H1 (cell line): ENCODE measurements around the gene BABAM1. TPM values are rescaled to one million over a fixed set of nuclear protein-coding genes. Genes with fewer than 3 reads are reported as not detected.

Source experiments
- CTCF ChIA-PET: fragments of 300-600 bp; sonication (Branson Sonifier 250); formaldehyde crosslinking; loops from one replicate; lab custom pipeline; 2021; ENCODE audit not compliant: partially characterized antibody; lab: Charles Lee
- POLR2A ChIA-PET: fragments of 300-600 bp; sonication (Branson Sonifier 250); formaldehyde crosslinking; loops from one replicate; lab custom pipeline; 2021; ENCODE audit warnings: inconsistent platforms; ENCODE audit not compliant: partially characterized antibody; lab: Charles Lee
- DNase-seq, 2 experiments: peaks; one replicate each; pipeline versions ENCODE4 v3.0.0 to v3.0.0-alpha.2; 2010 to 2022; ENCODE audit warnings: low spot score in 2 of 2, low read depth in 1 of 2, mixed read lengths in 1 of 2
- FAIRE-seq: peaks from 2 replicates; lab custom pipeline; 2011; peaks lifted over from hg19 to GRCh38; lab: Jason Lieb, UNC
- H2AFZ ChIP-seq: 2 replicates; pipeline ENCODE4 v1.8.1; 2012; ENCODE audit warnings: low read length, inconsistent platforms
- H2AK5ac ChIP-seq: 2 replicates; pipeline ENCODE4 v1.6.1; 2013; ENCODE audit warnings: low read depth, low read length
- H2BK120ac ChIP-seq: replicated peaks from 2 replicates; pipeline ENCODE3; 2013; ENCODE audit warnings: low read depth, low read length, inconsistent platforms
- H2BK12ac ChIP-seq: 2 replicates; pipeline ENCODE4 v1.6.1; 2013; ENCODE audit warnings: low read depth, low read length
- H2BK15ac ChIP-seq: 2 replicates; pipeline ENCODE4 v1.6.1; 2013; ENCODE audit warnings: low read length
- H2BK20ac ChIP-seq: 2 replicates; pipeline ENCODE4 v1.6.1; 2013; ENCODE audit warnings: low read length
- H2BK5ac ChIP-seq: 2 replicates; pipeline ENCODE4 v1.6.1; 2013; ENCODE audit warnings: low read depth, low read length
- H3K14ac ChIP-seq: 2 replicates; pipeline ENCODE4 v1.6.1; 2013; ENCODE audit warnings: inconsistent platforms; ENCODE audit not compliant: insufficient read length
- H3K18ac ChIP-seq: 2 replicates; pipeline ENCODE4 v1.6.1; 2013; ENCODE audit warnings: low read length; ENCODE audit errors: extremely low read depth
- H3K23ac ChIP-seq: 2 replicates; pipeline ENCODE4 v1.6.1; 2013; ENCODE audit warnings: inconsistent platforms; ENCODE audit not compliant: insufficient read length
- H3K23me2 ChIP-seq: 2 replicates; pipeline ENCODE4 v1.6.1; 2013; ENCODE audit warnings: low read depth, low read length
- H3K27ac ChIP-seq: 2 replicates; pipeline ENCODE4 v1.6.1; 2011; ENCODE audit warnings: low read depth, low read length, inconsistent platforms
- H3K27me3 ChIP-seq, 4 experiments: replicated peaks in 1 of 4; 1 replicate in 1 of 4; 2 replicates in 3 of 4; pipeline versions ENCODE4 v1.6.1 to v1.8.1; 2011 to 2013; ENCODE audit warnings: low read length in 3 of 4, mild to moderate bottlenecking in 3 of 4, inconsistent platforms in 2 of 4, mixed read lengths in 2 of 4, moderate library complexity in 1 of 4; ENCODE audit not compliant: control insufficient read depth in 3 of 4, insufficient read depth in 3 of 4; ENCODE audit errors: extremely low read depth in 1 of 4
- H3K36me3 ChIP-seq, 4 experiments: 2 replicates each; pipeline versions ENCODE4 v1.6.1 to v1.8.1; 2011 to 2013; ENCODE audit warnings: mild to moderate bottlenecking in 4 of 4, low read length in 3 of 4, moderate library complexity in 2 of 4, control low read depth in 1 of 4, inconsistent platforms in 1 of 4; ENCODE audit not compliant: insufficient read depth in 4 of 4, control insufficient read depth in 2 of 4
- H3K4ac ChIP-seq: replicated peaks from 2 replicates; pipeline ENCODE3; 2013; ENCODE audit warnings: low read length, low read depth, mixed read lengths, inconsistent platforms; ENCODE audit not compliant: insufficient read length
- H3K4me1 ChIP-seq, 4 experiments: replicated peaks in 1 of 4; 1 replicate in 1 of 4; 2 replicates in 3 of 4; pipeline versions ENCODE4 v1.6.1 to v1.8.1; 2011 to 2013; ENCODE audit warnings: low read length in 3 of 4, inconsistent platforms in 2 of 4, mixed read lengths in 1 of 4; ENCODE audit not compliant: insufficient read depth in 4 of 4, control insufficient read depth in 3 of 4
- H3K4me2 ChIP-seq, 2 experiments: 2 replicates each; pipeline versions ENCODE4 v1.6.1 to v1.8.1; 2011 to 2013; ENCODE audit warnings: low read depth in 2 of 2, low read length in 2 of 2, control low read depth in 1 of 2, inconsistent platforms in 1 of 2, mild to moderate bottlenecking in 1 of 2; ENCODE audit not compliant: insufficient read depth in 1 of 2
- H3K4me3 ChIP-seq, 4 experiments: fragments of 200-600, 300-600 bp in 1 of 4; sonication (generic), shearing (Covaris generic), sonication (Bioruptor Twin) in 1 of 4; 2 replicates each; pipeline versions ENCODE4 v1.5.1 to v1.8.1; 2011 to 2016; ENCODE audit warnings: low read length in 4 of 4, low read depth in 3 of 4, control low read depth in 2 of 4, inconsistent platforms in 2 of 4, mild to moderate bottlenecking in 2 of 4, mixed read lengths in 1 of 4, moderate library complexity in 1 of 4; ENCODE audit not compliant: insufficient read depth in 2 of 4; ENCODE audit errors: extremely low read depth in 1 of 4
- H3K56ac ChIP-seq: replicated peaks from 2 replicates; pipeline ENCODE3; 2013; ENCODE audit warnings: low read depth, mild to moderate bottlenecking, mixed read lengths, low read length, inconsistent platforms; ENCODE audit not compliant: insufficient read length
- H3K79me1 ChIP-seq: 2 replicates; pipeline ENCODE4 v1.6.1; 2013; ENCODE audit warnings: low read depth, low read length, control low read depth
- H3K79me2 ChIP-seq, 2 experiments: 2 replicates each; pipeline versions ENCODE4 v1.6.1 to v1.8.1; 2012 to 2013; ENCODE audit warnings: low read length in 2 of 2, mild to moderate bottlenecking in 2 of 2, inconsistent platforms in 1 of 2; ENCODE audit not compliant: insufficient read depth in 2 of 2, control insufficient read depth in 1 of 2
- H3K9ac ChIP-seq, 4 experiments: replicated peaks in 1 of 4; 1 replicate in 1 of 4; 2 replicates in 3 of 4; pipeline versions ENCODE4 v1.6.1 to v1.8.1; 2011 to 2013; ENCODE audit warnings: low read depth in 3 of 4, low read length in 3 of 4, control low read depth in 2 of 4, mild to moderate bottlenecking in 2 of 4, moderate library complexity in 2 of 4, inconsistent platforms in 1 of 4; ENCODE audit errors: extremely low read depth in 1 of 4
- H3K9me3 ChIP-seq, 2 experiments: 2 replicates each; pipeline versions ENCODE4 v1.6.1 to v1.8.1; 2012 to 2013; ENCODE audit warnings: mild to moderate bottlenecking in 2 of 2, moderate library complexity in 2 of 2, control low read depth in 1 of 2, inconsistent platforms in 1 of 2, low read depth in 1 of 2, low read length in 1 of 2, mixed read lengths in 1 of 2; ENCODE audit not compliant: insufficient read depth in 2 of 2
- H4K20me1 ChIP-seq, 2 experiments: replicated peaks in 1 of 2; 2 replicates each; pipeline versions ENCODE3 to v1.8.1; 2011 to 2013; ENCODE audit warnings: inconsistent platforms in 2 of 2, low read length in 2 of 2, mild to moderate bottlenecking in 1 of 2; ENCODE audit not compliant: insufficient read depth in 2 of 2, control insufficient read depth in 1 of 2
- H4K5ac ChIP-seq: 2 replicates; pipeline ENCODE4 v1.6.1; 2013; ENCODE audit warnings: low read length, low read depth, mixed read lengths, inconsistent platforms; ENCODE audit not compliant: insufficient read length
- H4K8ac ChIP-seq: 2 replicates; pipeline ENCODE4 v1.8.0; 2013; ENCODE audit warnings: mild to moderate bottlenecking, moderate library complexity, low read length, inconsistent platforms; ENCODE audit not compliant: insufficient read depth; ENCODE audit errors: extremely low read depth
- H4K91ac ChIP-seq: replicated peaks from 2 replicates; pipeline ENCODE3; 2013; ENCODE audit warnings: low read length, mixed read lengths, inconsistent platforms; ENCODE audit not compliant: insufficient read length
- ASH2L ChIP-seq: fragments of 200-600, 300-600 bp; sonication (generic); IDR thresholded peaks from one replicate; pipeline ENCODE4 v1.7.1; 2017; ENCODE audit warnings: low read length
- CTCF ChIP-seq, 3 experiments: IDR thresholded peaks; 1 replicate in 2 of 3; 2 replicates in 1 of 3; pipeline versions ENCODE4 v1.5.1 to v1.6.1; 2011; ENCODE audit warnings: low read length in 3 of 3, mild to moderate bottlenecking in 3 of 3, inconsistent platforms in 2 of 3, low read depth in 1 of 3, moderate library complexity in 1 of 3; ENCODE audit not compliant: insufficient read depth in 1 of 3; ENCODE audit errors: control extremely low read depth in 1 of 3
- EGR1 ChIP-seq: IDR thresholded peaks from 2 replicates; pipeline ENCODE4 v1.6.1; 2011; ENCODE audit warnings: low read depth, low read length, borderline replicate concordance
- HDAC2 ChIP-seq, 2 experiments: fragments of 300-600 bp in 1 of 2; sonication (generic) in 1 of 2; IDR thresholded peaks; 2 replicates each; pipeline ENCODE4 v1.6.1; 2011 to 2012; ENCODE audit warnings: low read depth in 2 of 2, low read length in 2 of 2, mild to moderate bottlenecking in 2 of 2, moderate library complexity in 2 of 2, borderline replicate concordance in 1 of 2, inconsistent platforms in 1 of 2
- KDM1A ChIP-seq: fragments of 200-600, 300-600 bp; sonication (generic); IDR thresholded peaks from 2 replicates; pipeline ENCODE4 v1.7.1; 2016; ENCODE audit warnings: mild to moderate bottlenecking, low read length, borderline replicate concordance
- whole genome bisulfite sequencing, 2 experiments: shearing (Covaris generic) in 1 of 2; methylation state at CpG; one replicate each; pipeline versions ENCODE4 v1.1.6 to v1.1.7; 2013 to 2015; ENCODE audit warnings: low lambda C conversion rate in 2 of 2, mixed read lengths in 2 of 2, inconsistent platforms in 1 of 2, low coverage in 1 of 2, missing lambda C conversion rate in 1 of 2; ENCODE audit not compliant: insufficient replicate concordance in 2 of 2, insufficient coverage in 1 of 2, insufficient read length in 1 of 2; ENCODE audit errors: extremely low coverage in 1 of 2, missing lambda C conversion rate in 1 of 2; 5-methylcytosine and 5-hydroxymethylcytosine counted together
- polyA plus RNA-seq, 7 experiments: library from polyadenylated mRNA; depleted of rRNA in 3 of 7; stranded (reverse) in 5 of 7; unstranded in 2 of 7; fragments of >200 nt in 5 of 7; fragments of 200-250 nt in 2 of 7; gene quantifications; 1 replicate in 5 of 7; 2 replicates in 1 of 7; 4 replicates in 1 of 7; pipeline versions ENCODE4 v1.2.1 to v1.2.3, GENCODE V29; 2011 to 2013; ENCODE audit warnings: missing spikeins in 2 of 7, mixed read lengths in 2 of 7
- total RNA-seq: library from RNA; stranded (reverse); fragmentation: NEBNext Ultra II Directional; extraction: Animal tissue kit (Norgen Biotek cat#: 25700); gene quantifications from 2 replicates; pipeline ENCODE4 v1.2.1, GENCODE V29; 2021

Gene BABAM1
- total and polyA plus RNA-seq, 2 of the 8 experiments (the other 6 are each of a cell fraction or from before 2014, with no cell fraction given): 127 to 133 TPM

DNA sequence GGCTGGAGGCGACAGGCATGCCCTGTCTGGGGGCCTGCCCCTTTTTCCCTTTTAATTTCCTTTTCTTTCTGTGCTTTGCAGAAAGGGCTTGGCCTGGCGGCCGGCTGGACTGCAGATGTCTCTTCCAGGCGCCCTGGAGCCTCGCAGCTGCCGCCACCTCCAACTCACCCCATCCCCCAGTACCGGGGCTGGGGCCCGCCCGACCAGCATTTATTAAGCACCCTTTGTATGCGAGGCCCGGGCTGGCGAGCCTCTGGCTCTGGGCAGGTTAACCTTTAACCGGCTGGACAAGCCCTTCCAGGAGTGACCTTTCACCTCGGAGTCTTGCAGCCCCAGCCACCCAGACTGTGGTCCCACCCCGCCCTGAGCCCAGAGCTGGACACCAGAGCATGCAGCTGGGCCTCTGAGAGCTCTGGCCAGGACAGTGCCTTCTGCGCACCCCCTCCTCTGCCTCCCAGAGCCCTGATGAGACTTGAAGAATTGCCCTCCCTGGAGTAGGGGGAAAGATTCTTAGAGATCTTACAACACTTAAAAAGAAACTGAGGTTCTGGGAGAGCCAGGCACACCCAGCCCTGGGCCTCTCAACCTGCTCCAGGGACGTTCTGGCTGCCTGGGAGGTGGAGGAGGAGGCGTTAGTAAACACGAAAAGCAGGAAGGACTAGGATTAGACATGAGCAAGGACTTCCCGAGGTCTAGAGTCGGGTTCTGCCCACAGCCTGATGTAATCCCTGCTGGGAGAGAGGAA is 20.4 kb upstream of the BABAM1 start:
- peaks cover 7 to 9% of the 10 kb centered on the region in 2 experiments for H4K20me1 ChIP-seq
- H3K79me1 ChIP-seq: peaks cover 9% of the 10 kb centered on the region
- POLR2A ChIA-PET: interaction anchor here (0.7 to 4.2 kb wide), 5 partner anchors 10 to 32 kb away, joined by 3 to 44 read pairs (median 10); partner anchors contain the start of genes USE1 and USHBP1
- H3K23me2 ChIP-seq: peaks cover 2% of the 10 kb centered on the region; the same call in 1 of the 2 replicates
- peak overlapping the region; percentile 95; the same call in 1 of the 2 replicates for H3K18ac ChIP-seq
- H3K23ac ChIP-seq: no peak overlapping the region
- CTCF ChIA-PET: interaction anchor here (0.6 to 2.1 kb wide), 2 partner anchors 17 to 60 kb away, joined by 3 to 8 read pairs; no protein-coding TSS in a partner anchor
- H3K79me2 ChIP-seq: peaks cover 20 to 34% of the 10 kb centered on the region in 2 experiments; a peak in 3 of 4 replicates
- peak overlapping the region; percentile 63 for H4K91ac ChIP-seq
- peak overlapping the region; percentile 50 for H2BK120ac ChIP-seq
- peak overlapping the region; percentile 96 for H3K56ac ChIP-seq
- H2BK12ac ChIP-seq: peak overlapping the region; percentile 72; the same call in 1 of the 2 replicates
- peak overlapping the region; percentile 92; the same call in 1 of the 2 replicates for H3K27ac ChIP-seq
- H2BK20ac ChIP-seq: peak overlapping the region; percentile 94; the same call in 1 of the 2 replicates
- H4K5ac ChIP-seq: peak overlapping the region; percentile 95
- WGBS, 2 experiments: 27% methylated on average over 20 of the region's 21 CpGs; no CpG with 5 or more reads in 1 of the 2 experiments
- H2AK5ac ChIP-seq: peak overlapping the region; percentile 65; the same call in 1 of the 2 replicates
- no peak overlapping the region for H3K14ac ChIP-seq
- H3K4ac ChIP-seq: peak overlapping the region; percentile 71
- TF ChIP-seq KDM1A (peak; percentile 99), CTCF (IDR thresholded peaks at IDR 0.05; ENCODE audit: control extremely low read depth in 1 of 3, insufficient read depth in 1 of 3, low read depth in 1 of 3, low read length in 3 of 3) (no peak), ASH2L (peak; percentile 11), EGR1 (no peak), HDAC2 (IDR thresholded peaks at IDR 0.05; ENCODE audit: borderline replicate concordance in 1 of 2, low read depth in 2 of 2, low read length in 2 of 2) (peak in 1 of 2 experiments; percentile 95; a peak in 2 of 4 replicates)
- H3K9me3 ChIP-seq: no peaks in the 10 kb centered on the region
- FAIRE-seq (no peak), DNase-seq (peak in 1 of 2 experiments; percentile 79)
- H3K4me2 ChIP-seq: peak overlapping the region; percentile 64 to 94
- H3K36me3 ChIP-seq: no peaks in the 10 kb centered on the region
- 0 out of 2 replicates have a peak overlapping the region, but pooled peaks have one; percentile 29 for H2BK15ac ChIP-seq
- H3K4me1 ChIP-seq: peaks cover 3 to 34% (median 25%) of the 10 kb centered on the region in 4 experiments
- H3K9ac ChIP-seq: peak overlapping the region in 2 of 4 experiments; percentile 60 to 71; a peak in 2 of 7 replicates
- H3K4me3 ChIP-seq: peak overlapping the region; percentile 33 to 78 (median 37); a peak in 6 of 8 replicates
- H2AFZ ChIP-seq: no peak overlapping the region
- H2BK5ac ChIP-seq: peak overlapping the region; percentile 91; the same call in 1 of the 2 replicates
- H4K8ac ChIP-seq: peak overlapping the region; percentile 41; the same call in 1 of the 2 replicates
- no peaks in the 10 kb centered on the region for H3K27me3 ChIP-seq
